GM18867 (cell line): ENCODE measurements around the gene FAM168A.
A peak's percentile ranks its signal among the peaks of the same experiment; 100 is the strongest.

Experiments used
- ATAC-seq: cut with Tn5 transposase; IDR thresholded peaks from one replicate; pipeline ENCODE4 v1.9.1; 2021; ENCODE audit warnings: mild to moderate bottlenecking, moderate library complexity; ENCODE audit not compliant: unreplicated experiment

The FAM168A gene

GRCh38 chr11:73563539-73564200 lies 34.2 kb downstream of the FAM168A start:
- ATAC-seq, result no peak

- ATAC-seq, result no peak
Observed at GRCh38 chr11:73559743-73560142, 38.2 kb downstream of the FAM168A start.

DNA sequence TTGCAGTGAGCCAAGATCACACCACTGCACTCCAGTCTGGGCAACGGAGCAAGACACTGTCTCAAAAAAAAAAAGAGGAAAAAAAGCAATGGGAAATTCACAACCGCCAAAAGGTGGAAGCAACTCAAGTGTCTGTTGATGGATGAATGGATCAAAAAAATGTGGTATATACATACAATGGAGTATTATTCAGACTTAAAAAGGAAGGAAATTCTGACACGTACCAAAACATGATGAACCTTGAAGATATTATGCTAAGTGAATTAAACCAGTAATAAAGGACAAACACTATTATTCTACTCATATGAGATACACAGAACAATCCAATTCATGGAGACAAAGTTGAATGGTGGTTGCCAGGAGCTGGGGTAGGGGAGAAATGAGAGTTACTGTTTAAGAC lies 40.9 kb downstream of the FAM168A start:
- ATAC-seq, result no peak

GRCh38 chr11:73555615-73556014 lies 42.3 kb downstream of the FAM168A start:
- no peak for ATAC-seq

GRCh38 chr11:73554671-73555320 lies 43.1 kb downstream of the FAM168A start:
- no peak for ATAC-seq

- no peak for ATAC-seq
Observed at GRCh38 chr11:73553266-73553665, 44.6 kb downstream of the FAM168A start.

DNA sequence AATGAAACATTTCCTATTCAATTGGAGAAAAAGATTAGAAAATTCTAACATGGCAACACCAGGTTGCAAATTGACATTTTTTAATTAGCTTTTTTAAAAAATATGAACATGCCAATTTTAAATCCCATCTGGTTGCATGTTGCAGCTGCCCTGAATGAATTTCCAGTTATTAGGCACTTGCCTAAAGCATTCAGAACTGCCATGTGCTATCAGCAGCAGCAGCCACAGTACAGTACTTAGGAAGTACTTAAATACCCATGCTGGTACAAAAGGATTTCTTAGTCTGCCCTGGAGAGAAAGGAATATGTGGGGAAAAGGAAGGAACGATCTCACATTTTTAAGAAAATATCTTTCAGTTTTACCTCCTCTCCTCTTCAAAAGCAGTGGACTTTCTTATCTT lies 46.2 kb downstream of the FAM168A start:
- no peak for ATAC-seq

GRCh38 chr11:73549376-73549775 lies 48.5 kb downstream of the FAM168A start:
- no peak for ATAC-seq

GRCh38 chr11:73547706-73548595 lies 50.0 kb downstream of the FAM168A start:
- ATAC-seq, result no peak

GRCh38 chr11:73542175-73542574 lies 55.7 kb downstream of the FAM168A start:
- ATAC-seq, result no peak

- no peak for ATAC-seq
Observed at GRCh38 chr11:73539506-73540084, 58.3 kb downstream of the FAM168A start.

GRCh38 chr11:73538381-73538872 lies 59.5 kb downstream of the FAM168A start:
- ATAC-seq, result peak; percentile 69

- ATAC-seq, result no peak
Observed at GRCh38 chr11:73537969-73538368, 59.9 kb downstream of the FAM168A start.

GRCh38 chr11:73536961-73537360 lies 61.0 kb downstream of the FAM168A start:
- ATAC-seq, result no peak

DNA sequence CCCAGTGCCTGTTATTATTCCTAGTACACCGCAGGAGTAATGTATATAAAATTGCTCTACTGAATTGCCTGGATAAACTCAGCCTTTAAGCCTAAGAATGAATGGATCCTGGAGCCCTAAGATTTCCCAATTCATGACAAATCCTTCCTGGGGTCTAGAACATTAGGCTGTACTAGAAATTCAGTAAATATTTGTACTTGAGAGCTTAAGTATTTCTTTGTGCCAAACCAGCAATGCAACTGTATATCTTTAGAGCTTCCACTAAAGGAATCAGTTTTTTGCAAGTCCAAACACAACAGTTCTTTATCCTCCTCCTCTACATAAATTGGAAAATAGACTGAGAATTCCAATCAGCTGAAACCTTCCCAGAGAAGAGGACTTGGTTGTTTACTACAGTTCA lies 65.6 kb downstream of the FAM168A start:
- ATAC-seq, result no peak

DNA sequence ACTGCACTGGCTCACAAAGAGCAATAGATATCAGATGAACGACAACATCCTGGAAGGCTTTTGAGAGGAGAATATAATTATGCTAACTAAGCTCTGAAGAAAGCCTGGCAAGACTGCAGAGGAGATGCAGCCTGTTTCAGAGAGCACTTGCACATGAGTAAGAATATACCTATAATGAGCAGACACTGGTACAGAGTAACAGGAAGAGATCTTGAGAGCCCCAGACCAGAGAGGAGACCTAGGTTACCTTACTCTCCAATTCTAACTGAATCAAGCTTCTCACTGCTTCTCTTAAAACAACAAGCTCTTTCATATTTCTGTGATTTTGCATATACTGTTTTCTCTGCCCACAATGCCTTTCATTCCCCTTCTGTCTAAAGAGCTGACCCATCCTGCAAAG lies 66.5 kb downstream of the FAM168A start:
- ATAC-seq, result no peak

GRCh38 chr11:73530109-73530508 lies 67.8 kb downstream of the FAM168A start:
- ATAC-seq, result no peak

GRCh38 chr11:73529204-73529530 lies 68.7 kb downstream of the FAM168A start:
- ATAC-seq, result no peak

GRCh38 chr11:73528483-73529203 lies 69.3 kb downstream of the FAM168A start:
- no peak for ATAC-seq

DNA sequence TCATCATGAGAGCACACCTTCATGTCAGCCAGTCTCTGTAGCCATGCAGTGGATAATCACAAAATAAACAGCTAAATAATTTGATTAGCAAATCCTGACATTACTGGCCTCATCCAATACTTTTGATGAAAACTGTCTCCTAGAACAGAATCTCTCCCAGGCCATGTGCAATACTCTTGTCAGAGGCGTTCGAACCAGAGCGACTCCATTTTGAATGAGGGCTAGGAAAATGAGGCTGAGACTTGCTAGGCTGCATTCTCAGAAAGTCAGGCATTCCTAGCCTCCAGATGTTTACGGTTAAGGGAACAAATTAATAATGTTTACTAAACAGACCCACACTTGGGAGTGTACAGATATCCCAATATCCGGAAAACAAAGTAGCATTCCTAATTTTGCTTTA lies 69.9 kb downstream of the FAM168A start:
- no peak for ATAC-seq

DNA sequence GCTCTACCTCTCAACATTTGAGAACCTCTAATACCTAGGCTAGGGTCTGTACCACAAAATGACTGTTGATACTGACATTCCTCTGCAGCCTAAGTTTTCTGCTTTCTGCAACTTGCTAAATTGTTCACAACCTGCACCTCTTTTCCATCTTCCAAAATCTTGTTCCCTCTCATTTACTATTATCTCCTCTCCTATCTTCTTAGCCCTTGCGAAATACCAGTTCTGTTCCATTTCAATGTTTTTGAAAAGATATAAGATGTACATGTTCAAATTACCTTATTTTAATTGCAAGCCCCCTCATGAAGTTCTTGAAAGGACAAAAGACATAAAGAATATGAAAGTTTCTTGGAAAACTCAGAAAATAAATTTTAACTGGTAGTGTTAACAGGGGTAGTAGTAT lies 72.3 kb downstream of the FAM168A start:
- no peak for ATAC-seq
